Activated CD4-positive, alpha-beta T cell treated with anti-CD3 and anti-CD28 coated beads, Interleukin-2, amount 50 U/mL, for 1 hour (primary cell): Measurements from ENCODE around the gene CR1.
"Not testable (repeated sequence)": the region's sequence is repeated elsewhere in the genome, so short reads cannot be mapped to it uniquely, and the experiment has no call there.

Source experiments
- DNase-seq: peaks from one replicate; pipeline ENCODE4 v3.0.0-alpha.2; 2020

The CR1 gene

GRCh38 chr1:207680590-207681388 is 184.8 kb downstream of the CR1 start:
- not testable (repeated sequence) for DNase-seq

DNA sequence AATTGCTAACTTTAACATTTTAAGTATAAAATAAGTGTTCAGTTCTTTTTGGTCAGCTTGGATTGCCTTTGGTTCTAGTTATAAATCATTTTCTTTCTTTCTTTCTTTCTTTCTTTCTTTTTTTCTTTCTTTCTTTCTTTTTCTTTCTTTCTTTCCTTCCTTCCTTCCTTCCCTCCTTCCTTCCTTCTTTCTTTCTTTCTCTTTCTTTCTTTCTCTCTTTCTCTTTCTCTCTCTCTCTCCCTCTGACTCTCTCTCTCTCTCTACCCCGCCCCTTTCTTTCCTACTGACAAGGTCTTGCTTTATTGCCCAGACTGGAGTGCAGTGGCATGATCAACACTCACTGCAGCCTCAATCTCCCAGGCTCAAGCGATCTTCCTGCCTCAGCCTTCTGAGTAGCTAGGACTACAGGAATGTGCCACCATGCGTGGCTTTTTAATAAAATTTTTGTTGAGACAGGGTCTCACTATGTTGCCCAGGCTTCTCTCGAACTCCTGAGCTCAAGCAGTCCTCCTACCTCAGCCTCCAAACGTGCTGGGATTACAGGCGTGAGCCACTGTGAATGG is 187.0 kb downstream of the CR1 start:
- not testable (repeated sequence) for DNase-seq

- DNase-seq = not testable (repeated sequence)
These were observed 194.6 kb downstream of the CR1 start for GRCh38 chr1:207690551-207690950.

DNA sequence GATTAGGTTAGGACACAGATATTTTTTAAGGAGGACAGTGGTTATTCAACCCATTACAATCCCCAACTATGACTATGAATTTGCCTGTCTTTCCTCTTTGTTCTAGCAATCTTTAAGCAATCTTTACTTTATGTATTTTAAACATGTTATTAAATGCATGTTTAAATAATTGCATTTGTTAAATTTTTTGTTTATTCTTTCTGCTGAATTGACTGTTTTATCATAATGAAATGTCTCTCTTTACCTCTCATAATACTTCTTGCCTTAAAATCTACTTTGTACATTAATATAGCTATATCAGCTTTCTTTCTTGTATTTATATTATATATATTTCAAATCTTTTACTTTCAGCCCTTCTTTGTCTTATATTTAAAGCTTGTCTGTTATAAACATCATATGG is 195.1 kb downstream of the CR1 start:
- no peak for DNase-seq
